Fibroblast of the aortic adventitia (primary cell): Measurements from ENCODE around the gene CHMP4B. TPM values are rescaled to one million over a fixed set of nuclear protein-coding genes. Genes with fewer than 3 reads are reported as not detected.

Experiments used
- DNase-seq: peaks from one replicate; pipeline ENCODE4 v3.0.0-alpha.2; 2010; ENCODE audit warnings: low read depth
- H3K4me3 ChIP-seq: 2 replicates; pipeline ENCODE4 v1.5.1; 2011; ENCODE audit warnings: low read depth, mild to moderate bottlenecking, control low read depth, low read length, moderate library complexity
- total RNA-seq: library from RNA; depleted of rRNA; stranded (reverse); fragments of >200 nt; gene quantifications from 2 replicates; pipeline ENCODE4 v1.2.3, GENCODE V29; 2012; ENCODE audit warnings: low replicate concordance
- TF ChIP-seq, protein P1 (sequence below): IDR thresholded peaks from 2 replicates; pipeline ENCODE4 v1.5.1; 2011; ENCODE audit warnings: mild to moderate bottlenecking, low read length, control low read depth, inconsistent platforms; ENCODE audit not compliant: insufficient read depth

CHMP4B gene
- total RNA-seq, 1 donor = 54.8 TPM

DNA sequence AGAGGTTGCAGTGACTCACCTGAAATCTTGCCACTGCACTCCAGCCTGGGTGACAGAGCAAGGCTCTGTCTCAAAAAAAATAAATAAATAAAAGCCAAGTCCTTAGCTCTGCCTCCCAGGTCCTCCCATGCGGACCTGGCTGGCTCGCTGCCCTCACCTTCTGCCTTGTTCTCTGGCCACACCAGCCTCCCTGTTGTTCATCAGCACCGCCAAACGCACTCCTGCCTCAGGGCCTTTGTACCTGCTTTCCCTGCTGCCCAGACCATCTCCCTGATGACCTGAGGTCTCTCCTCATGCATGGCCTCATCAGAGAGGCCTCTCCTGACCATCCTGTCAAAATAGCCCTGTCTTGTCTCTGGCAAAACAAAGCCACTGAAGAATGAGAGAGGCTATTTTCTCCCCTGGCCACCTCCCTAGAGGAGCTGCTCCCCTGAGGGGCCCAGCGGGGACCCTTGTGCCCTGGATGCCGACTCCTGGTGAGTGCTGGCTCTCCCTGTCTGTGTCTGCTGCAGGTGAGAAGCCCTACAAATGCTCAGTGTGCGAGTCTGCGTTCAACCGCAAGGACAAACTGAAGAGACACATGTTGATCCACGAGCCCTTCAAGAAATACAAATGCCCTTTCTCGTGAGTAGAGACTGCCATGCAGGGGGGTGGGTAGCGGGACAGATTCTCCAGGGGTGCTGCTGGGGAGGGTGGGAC lies 22.6 kb upstream of the CHMP4B start:
- TF ChIP-seq, protein P1, sequence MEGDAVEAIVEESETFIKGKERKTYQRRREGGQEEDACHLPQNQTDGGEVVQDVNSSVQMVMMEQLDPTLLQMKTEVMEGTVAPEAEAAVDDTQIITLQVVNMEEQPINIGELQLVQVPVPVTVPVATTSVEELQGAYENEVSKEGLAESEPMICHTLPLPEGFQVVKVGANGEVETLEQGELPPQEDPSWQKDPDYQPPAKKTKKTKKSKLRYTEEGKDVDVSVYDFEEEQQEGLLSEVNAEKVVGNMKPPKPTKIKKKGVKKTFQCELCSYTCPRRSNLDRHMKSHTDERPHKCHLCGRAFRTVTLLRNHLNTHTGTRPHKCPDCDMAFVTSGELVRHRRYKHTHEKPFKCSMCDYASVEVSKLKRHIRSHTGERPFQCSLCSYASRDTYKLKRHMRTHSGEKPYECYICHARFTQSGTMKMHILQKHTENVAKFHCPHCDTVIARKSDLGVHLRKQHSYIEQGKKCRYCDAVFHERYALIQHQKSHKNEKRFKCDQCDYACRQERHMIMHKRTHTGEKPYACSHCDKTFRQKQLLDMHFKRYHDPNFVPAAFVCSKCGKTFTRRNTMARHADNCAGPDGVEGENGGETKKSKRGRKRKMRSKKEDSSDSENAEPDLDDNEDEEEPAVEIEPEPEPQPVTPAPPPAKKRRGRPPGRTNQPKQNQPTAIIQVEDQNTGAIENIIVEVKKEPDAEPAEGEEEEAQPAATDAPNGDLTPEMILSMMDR = no peak
- H3K4me3 ChIP-seq = no peak overlapping the region
- no peak for DNase-seq

DNA sequence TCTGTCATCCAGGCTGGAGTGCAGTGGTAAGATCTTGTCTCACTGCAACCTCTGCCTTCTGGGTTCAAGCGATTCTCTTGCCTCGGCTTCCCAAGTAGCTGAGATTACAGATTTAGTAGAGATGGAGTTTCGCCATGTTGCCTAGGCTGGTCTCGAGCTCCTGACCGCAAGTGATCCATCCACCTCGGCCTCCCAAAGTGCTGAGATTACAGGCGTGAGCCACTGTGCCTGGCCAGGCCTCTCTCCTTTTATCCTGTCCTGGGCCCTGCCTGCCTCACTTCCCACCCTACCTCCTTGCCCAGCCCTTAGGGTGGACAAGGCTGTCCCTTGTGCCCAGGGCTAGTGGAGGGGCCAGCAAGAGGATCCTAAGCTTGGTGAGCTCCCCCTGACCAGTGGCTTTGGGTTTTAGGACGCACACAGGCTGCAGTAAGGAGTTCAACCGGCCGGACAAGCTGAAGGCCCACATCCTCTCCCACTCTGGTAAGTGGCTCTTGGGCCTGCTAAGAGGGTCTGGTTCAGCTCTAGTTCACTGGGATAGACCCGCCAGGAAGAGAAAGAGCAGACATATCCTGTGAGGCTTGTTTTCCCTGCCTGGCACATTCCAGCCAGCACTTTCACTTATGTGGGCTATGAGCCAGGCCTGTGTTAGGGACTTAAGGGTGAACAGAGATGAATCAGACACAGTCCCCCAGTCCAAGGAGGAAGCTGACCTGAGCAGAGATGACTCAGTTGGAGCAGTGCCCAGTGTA lies 21.9 kb upstream of the CHMP4B start:
- TF ChIP-seq, protein P1 = no peak
- peak; percentile 95 for DNase-seq
- H3K4me3 ChIP-seq = no peak overlapping the region

DNA sequence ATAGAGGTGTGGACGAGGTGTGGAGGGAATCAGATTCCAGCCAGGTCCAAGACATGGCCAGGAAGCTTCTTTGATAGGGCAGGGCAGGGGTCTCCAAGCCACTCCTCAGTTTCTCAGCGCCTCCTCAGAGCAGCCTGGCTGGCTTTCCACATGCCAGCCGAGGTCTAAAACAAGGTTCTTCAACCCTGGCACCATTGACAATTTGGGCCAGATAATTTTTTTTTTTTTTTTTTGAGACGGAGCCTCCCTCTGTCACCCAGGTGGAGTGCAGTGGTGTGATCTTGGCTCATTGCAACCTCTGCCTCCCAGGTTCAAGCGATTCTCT lies 21.3 kb upstream of the CHMP4B start:
- no peak for DNase-seq
- TF ChIP-seq, protein P1 = no peak
- no peak overlapping the region for H3K4me3 ChIP-seq

DNA sequence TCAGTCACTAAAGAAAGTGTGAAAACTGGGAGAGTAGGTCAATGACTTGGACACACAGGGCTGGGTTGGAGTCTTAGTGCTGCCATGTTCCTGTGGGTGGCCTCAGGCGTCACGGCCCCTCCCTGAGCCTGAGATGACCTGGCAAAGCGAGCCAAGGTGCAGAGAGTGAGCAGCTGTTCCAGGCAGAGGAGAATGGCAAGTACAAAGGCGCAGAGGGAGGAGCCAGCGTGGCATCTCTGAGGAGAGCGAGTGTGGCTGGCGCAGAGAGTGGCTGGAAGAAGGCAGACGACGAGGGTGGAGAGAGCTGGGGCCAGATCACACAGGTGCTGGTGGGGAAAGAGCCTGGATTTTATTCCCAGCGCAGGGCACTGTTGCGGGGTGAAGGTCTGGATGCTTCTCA lies 20.6 kb upstream of the CHMP4B start:
- TF ChIP-seq, protein P1 = no peak
- H3K4me3 ChIP-seq = no peak overlapping the region
- DNase-seq = no peak

DNA sequence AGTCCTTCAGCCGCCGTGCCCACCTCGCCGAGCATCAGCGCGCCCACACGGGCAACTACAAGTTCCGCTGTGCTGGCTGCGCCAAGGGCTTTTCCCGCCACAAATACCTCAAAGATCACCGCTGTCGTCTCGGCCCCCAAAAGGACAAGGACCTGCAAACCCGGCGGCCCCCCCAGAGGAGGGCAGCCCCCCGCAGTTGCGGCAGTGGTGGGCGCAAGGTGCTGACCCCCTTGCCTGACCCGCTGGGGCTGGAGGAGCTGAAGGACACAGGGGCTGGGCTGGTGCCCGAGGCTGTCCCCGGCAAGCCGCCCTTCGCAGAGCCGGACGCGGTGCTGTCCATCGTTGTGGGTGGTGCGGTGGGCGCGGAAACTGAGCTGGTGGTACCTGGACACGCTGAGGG lies 20.1 kb upstream of the CHMP4B start:
- TF ChIP-seq, protein P1 = no peak
- DNase-seq = no peak
- no peak overlapping the region for H3K4me3 ChIP-seq

DNA sequence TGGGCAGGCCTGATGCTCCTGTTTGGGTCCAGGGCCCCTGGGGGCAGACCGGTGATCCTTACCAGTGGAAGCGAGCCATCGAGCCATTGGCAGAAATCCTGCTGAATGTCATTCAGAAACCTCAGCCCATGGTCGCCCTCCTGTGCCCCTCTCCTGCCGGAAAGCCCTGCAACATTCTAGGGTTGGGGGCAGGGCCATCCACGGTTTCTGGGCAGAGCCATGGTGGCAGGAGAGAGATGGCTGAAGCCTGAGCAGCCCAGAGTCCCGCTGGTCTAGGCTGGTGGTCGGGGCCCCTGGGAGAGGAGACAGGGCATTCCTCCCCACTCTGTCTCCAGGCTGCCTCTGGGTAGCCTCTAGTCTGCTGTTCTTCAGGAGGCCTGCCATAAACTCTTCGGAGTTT lies 19.6 kb upstream of the CHMP4B start:
- DNase-seq = no peak
- TF ChIP-seq, protein P1 = no peak
- no peak overlapping the region for H3K4me3 ChIP-seq
